T-helper 1 cell treated with Interleukin-12 subunit alpha and Interleukin-12 subunit beta and Interleukin-4 antibody, amounts not matched to agents 30 ng/mL and 1 ng/mL, for 36 hours (primary cell): ENCODE measurements around the gene ERGIC3. TPM values are rescaled to one million over a fixed set of nuclear protein-coding genes. Genes with fewer than 3 reads are reported as not detected.

Source experiments
- intact Hi-C: fragments of 100-400 bp; cut with micrococcal nuclease; formaldehyde crosslinking; loops from one replicate; pipeline ENCODE4 v1.15.1; 2024
- total RNA-seq: library from RNA; stranded (reverse); gene quantifications from 2 replicates; pipeline ENCODE4 v1.2.3, GENCODE V29; 2022

Gene ERGIC3
- total RNA-seq, 1 donor from 2014 or later = 140 TPM

GRCh38 chr20:35560541-35560940 lies 18.7 kb downstream of the ERGIC3 start:
- intact Hi-C loops = no loop called here

DNA sequence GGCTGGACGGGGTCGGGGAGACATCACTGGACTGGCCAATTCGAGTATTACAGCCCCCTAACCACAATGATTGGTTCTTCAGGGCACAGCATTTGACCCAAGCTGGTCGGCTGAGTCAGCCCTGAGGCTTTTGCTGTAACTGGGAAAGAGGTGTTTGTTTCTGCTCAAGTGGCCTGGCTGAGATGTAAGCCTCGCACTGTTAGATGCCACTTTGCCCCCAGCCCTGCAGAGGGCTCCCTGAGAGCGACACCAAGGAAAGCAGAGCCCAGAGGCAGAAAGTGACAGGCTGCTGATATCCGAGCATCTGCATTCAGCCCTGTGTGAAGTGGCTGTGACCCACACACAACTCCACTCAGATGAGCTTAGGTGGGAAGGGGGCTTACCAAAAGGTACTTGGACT lies 19.4 kb downstream of the ERGIC3 start:
- intact Hi-C loops = no loop called here

- intact Hi-C loops = no loop called here
These were observed 19.8 kb downstream of the ERGIC3 start for GRCh38 chr20:35561671-35562070.

DNA sequence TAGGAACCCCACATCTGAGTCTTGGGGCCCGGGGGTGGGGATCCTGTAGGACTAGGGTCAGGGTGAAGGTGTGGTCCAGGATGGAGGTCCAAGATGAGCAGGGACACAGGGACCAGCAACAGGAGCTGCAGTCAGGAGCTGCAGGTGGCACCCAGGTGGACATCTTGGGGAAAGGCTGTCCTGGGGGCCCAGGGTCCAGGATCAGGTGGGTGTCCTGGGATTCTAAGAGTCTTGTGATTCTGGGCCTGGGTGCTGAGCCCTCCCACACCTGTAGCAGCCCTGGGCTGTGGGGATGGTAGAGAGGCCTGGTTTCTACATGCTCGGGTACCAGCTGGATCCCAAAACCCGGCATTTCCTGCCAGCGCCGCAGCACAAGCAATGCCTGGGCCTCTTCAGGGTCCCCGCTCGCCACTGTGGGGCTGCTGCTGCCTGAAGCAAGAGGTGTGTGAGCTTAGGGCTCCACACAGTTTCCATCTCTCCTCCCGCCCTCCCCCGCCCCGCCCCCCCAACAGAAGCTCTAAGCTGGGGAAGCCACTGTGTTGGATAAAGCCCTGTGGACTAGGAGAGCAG lies 20.7 kb downstream of the ERGIC3 start:
- intact Hi-C loops = no loop called here

DNA sequence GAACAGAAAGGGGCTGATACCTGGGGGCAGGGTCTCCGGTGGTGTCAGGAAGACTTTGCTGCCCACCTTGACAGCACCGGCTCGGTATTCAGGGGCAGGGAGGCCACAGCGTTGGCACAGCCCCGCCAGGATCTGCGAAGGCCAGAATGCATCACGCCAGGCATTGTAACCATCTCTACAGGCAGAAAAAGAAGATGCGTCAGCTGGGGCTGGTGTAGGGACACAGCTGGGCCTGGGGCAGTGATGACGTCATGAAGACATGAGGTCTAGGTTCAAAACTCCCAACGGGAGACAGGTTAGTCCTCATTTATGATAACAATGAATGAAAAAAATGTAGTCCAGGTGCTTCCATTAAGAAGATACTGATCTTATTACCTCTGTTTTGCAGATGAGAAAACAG lies 22.0 kb downstream of the ERGIC3 start:
- intact Hi-C loops = no loop called here

GRCh38 chr20:35564905-35565304 lies 23.0 kb downstream of the ERGIC3 start:
- intact Hi-C loops = no loop called here

DNA sequence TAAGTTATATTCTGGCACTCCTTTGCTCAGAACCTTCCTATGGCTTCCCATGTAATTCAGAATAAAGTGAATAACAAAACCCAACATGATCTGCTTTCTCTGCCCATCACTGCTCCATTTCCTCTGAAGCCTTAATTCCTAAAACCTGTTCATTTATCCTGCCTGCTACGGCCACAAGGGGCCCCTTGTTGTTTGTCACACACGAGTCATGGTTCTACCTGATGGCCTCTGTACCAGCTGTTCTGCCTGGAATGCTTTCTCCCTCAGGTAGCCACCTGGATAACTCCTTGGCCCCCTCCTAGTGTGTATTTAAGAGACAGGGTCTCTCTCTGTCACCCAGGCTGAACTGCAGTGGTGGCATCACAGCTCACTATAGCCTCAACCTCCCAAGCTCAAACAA lies 26.8 kb downstream of the ERGIC3 start:
- intact Hi-C loops = no loop called here

- intact Hi-C loops = no loop called here
These were observed 29.7 kb downstream of the ERGIC3 start for GRCh38 chr20:35571555-35571954.

DNA sequence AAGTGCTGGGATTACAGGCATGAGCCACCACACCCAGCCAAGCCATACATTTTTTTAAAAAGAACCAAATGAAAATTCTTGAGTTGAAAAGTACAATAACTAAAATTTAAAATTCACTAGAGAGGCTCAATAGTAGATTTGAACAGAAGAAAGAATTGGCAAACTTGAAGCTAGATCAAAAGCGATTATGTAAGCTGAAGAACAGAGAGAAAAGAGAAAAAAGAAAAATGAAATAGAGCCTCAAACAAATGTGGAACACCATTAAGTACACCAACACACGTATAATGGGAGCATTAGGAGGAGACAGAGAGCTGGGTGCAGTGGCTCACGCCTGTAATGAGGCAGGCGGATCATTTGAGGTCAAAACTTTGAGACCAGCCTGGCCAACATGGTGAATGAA lies 31.0 kb downstream of the ERGIC3 start:
- intact Hi-C loops = no loop called here

DNA sequence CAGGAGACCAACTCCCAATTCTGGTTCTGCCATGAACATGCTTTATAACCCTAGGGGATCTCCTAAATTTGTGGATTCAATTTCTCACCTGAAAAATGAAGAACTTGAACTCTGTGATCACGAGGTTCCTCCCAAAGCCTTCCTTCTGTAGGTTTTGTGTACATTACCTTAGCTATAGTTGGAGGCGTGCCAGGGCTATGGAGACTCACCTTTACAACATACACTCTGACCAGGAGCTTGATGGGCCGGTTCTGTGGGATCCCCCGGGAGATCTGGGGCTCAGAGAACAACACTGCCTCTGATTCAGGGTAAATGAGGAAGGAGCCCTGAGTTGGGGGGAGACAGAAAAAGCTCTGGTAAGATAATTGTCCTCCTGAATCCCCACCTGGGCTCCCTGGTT lies 34.1 kb downstream of the ERGIC3 start:
- intact Hi-C loops = no loop called here

DNA sequence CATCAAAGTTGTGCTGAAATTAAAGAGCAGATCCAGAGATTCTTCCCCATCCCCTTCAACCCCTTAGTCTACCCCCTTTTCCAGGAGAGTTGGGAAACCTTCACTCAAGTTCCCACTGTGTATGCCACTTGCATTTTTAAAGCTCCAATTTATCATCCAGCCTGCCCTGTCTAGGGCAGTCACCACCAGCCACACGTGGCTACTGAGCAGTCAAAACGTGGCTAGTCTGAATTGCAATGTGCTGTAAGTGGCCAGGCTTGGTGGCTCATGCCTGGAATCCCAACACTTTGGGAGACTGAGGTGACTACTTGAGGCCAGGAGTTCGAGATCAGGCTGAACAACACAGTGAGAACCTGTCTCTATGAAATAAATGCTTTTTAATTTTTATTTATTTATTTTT lies 34.9 kb downstream of the ERGIC3 start:
- intact Hi-C loops = no loop called here

DNA sequence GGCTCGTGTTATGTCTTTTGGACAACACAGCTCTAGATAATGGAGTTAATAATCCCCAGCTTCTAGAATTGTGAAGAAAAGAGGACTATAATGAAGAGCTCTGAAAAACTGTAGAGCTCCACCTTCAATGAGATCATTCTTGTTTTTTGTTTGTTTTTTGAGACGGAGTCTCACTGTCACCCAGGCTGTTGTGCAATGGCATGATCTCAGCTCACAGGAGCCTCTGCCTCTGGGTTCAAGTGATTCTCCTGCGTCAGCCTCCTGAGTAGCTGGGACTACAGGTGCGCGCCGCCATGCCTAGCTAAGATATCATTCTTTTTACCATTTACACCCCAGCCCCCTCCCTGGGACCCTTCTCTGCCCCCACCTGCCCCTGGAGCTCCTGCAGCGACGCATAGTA lies 36.6 kb downstream of the ERGIC3 start:
- intact Hi-C loops = no loop called here

GRCh38 chr20:35579196-35579595 lies 37.3 kb downstream of the ERGIC3 start:
- intact Hi-C loops = no loop called here

- intact Hi-C loops = no loop called here
These were observed 40.3 kb downstream of the ERGIC3 start for GRCh38 chr20:35582131-35582530.

DNA sequence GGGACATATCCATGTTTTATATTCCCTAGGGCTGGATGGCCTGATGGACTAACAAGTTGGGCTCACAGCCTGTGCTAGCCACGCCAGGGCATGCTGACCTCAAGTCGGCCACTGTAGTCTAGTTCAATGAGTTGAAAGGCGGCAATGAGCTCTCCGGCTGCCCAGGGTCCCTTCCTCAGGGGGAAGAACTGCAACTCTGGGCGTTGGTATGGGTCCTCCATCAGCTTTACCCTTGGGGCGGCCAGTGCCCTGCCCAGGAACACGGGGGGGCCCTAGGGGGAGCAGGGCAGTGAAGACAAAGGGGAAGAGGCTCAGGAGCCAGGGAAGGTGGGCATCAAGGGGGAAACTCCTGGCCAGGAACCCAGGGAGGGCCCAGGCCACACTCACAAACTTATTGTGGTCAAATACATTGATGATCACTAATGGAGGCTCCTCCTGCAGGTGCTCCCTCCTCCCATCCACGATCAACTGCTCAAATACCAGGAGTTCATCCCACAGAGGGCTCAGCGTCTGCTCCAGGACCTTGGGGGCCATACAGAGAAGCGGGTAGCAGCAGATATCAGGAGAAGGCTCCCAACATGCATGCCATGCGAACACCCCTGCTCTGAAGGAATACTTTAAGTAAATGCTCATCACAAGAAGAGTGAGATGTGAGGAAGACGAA lies 41.0 kb downstream of the ERGIC3 start:
- intact Hi-C loops = no loop called here

GRCh38 chr20:35583636-35584560 lies 42.0 kb downstream of the ERGIC3 start:
- intact Hi-C loops = no loop called here

DNA sequence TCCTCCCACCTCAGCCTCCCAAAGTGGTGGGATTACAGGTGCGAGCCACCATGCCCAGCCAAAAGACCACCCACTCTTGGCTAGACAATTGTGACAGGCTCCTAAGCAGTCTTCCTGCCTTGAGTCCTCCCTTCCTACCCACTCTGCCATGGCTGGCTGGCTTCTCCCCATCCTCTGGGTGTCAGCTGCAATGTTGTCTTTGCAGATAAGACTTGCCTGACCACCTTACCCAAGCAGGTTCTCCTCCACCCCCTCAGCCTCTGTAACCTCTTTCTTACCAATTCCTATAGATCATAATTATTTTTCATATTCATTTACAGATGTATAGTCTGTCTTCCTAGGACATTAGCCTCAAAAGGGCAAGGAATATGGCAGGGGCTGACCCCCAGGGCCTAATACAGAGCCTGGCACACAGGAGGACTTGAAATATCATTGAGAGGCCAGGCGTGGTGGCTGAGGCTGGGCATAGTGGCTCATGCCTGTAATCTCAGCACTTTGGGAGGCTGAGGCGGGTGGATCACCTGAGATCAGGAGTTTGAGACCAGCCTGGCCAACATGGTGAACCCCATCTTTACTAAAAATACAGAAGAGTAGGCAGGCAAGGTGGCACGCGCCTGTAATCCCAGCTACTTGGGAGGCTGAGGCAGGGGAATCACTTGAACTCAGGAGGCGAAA lies 45.0 kb downstream of the ERGIC3 start:
- intact Hi-C loops = no loop called here

- intact Hi-C loops = no loop called here
These were observed 45.6 kb downstream of the ERGIC3 start for GRCh38 chr20:35587436-35587835.

DNA sequence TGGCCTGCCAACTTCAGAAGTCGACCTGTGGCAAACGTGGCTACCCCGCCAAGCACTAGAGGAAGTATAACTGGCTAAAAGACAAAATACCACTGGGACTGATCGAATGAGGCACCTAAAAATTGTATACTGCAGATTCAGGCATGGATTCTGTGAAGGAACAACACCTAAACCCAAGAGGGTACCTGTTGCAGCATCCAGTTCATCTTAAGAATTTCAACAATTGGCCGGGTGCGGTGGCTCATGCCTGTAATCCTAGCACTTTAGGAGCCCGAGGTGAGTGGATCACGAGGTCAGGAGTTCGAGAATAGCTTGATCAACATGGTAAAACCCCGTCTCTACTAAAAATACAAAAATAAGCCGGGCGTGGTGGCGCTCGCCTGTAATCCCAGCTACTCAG lies 46.5 kb downstream of the ERGIC3 start:
- intact Hi-C loops = no loop called here

DNA sequence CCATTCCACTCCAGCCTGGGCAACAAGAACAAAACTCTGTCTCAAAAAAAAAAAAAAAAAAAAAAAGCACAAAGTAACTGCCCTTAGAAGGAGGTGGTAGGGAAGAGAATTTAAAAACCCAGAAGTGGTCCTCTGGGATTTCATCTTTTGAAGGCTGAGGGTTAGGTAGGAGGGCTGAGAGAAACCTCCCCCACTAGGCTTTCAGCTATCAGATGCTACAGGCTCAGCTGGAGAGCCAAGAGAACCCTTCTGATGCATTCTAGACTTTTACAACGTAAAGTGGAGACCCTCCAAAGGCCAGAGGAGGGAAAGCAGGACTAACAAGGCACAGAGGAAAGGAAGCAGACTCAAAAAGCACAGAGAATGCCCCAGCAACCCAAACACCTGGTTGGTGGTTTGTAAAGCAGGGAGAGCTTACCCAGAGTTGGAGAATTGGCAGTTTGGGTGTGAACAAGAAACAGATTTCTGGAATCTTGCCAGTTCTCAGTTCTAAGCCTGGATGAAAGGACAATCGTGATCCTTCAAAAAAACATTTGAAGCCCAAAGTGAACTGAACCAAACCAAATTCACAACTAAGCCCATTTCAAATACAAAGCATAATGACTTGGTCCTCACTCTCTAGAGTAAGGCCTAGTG lies 50.6 kb downstream of the ERGIC3 start:
- intact Hi-C loops = no loop called here

- intact Hi-C loops = no loop called here
These were observed 53.6 kb downstream of the ERGIC3 start for GRCh38 chr20:35595456-35595855.
